ENCODE results near the gene F10.

Gene F10

DNA sequence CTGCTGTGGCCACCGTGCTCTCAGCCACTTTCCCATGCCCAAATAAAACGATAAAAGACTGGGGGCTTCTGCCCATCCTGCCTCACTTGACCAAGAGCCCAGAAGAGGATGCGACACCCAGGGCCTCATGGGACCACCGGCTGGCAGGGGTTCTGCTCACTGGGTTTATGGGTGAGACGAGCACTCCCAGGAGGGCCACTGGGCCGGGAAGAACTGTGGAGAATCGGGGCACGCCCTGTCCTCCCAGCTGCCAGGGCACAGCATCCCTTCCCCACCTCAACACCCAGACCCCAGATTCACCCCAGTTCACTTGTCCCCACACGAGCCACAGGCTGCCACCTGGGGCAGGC is 4.7 kb upstream of the F10 start:
- DNase-seq = no peak

DNA sequence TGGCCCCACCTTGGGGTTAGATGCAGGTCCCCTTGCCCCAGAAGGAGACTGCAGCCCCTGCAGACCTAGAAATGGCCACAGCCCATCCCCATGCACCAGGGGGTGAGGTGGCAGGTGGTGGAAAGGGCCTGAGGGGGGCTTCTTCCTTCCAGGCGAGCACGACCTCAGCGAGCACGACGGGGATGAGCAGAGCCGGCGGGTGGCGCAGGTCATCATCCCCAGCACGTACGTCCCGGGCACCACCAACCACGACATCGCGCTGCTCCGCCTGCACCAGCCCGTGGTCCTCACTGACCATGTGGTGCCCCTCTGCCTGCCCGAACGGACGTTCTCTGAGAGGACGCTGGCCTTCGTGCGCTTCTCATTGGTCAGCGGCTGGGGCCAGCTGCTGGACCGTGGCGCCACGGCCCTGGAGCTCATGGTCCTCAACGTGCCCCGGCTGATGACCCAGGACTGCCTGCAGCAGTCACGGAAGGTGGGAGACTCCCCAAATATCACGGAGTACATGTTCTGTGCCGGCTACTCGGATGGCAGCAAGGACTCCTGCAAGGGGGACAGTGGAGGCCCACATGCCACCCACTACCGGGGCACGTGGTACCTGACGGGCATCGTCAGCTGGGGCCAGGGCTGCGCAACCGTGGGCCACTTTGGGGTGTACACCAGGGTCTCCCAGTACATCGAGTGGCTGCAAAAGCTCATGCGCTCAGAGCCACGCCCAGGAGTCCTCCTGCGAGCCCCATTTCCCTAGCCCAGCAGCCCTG is 4.2 kb upstream of the F10 start:
- no peak for DNase-seq

DNA sequence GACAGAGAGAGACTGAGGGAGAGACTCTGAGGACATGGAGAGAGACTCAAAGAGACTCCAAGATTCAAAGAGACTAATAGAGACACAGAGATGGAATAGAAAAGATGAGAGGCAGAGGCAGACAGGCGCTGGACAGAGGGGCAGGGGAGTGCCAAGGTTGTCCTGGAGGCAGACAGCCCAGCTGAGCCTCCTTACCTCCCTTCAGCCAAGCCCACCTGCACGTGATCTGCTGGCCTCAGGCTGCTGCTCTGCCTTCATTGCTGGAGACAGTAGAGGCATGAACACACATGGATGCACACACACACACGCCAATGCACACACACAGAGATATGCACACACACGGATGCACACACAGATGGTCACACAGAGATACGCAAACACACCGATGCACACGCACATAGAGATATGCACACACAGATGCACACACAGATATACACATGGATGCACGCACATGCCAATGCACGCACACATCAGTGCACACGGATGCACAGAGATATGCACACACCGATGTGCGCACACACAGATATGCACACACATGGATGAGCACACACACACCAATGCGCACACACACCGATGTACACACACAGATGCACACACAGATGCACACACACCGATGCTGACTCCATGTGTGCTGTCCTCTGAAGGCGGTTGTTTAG is 3.3 kb upstream of the F10 start:
- DNase-seq = no peak

DNA sequence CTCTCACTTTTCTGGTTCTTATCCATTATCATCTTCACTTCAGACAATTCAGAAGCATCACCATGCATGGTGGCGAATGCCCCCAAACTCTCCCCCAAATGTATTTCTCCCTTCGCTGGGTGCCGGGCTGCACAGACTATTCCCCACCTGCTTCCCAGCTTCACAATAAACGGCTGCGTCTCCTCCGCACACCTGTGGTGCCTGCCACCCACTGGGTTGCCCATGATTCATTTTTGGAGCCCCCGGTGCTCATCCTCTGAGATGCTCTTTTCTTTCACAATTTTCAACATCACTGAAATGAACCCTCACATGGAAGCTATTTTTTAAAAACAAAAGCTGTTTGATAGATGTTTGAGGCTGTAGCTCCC is 2.8 kb upstream of the F10 start:
- no peak for DNase-seq

DNA sequence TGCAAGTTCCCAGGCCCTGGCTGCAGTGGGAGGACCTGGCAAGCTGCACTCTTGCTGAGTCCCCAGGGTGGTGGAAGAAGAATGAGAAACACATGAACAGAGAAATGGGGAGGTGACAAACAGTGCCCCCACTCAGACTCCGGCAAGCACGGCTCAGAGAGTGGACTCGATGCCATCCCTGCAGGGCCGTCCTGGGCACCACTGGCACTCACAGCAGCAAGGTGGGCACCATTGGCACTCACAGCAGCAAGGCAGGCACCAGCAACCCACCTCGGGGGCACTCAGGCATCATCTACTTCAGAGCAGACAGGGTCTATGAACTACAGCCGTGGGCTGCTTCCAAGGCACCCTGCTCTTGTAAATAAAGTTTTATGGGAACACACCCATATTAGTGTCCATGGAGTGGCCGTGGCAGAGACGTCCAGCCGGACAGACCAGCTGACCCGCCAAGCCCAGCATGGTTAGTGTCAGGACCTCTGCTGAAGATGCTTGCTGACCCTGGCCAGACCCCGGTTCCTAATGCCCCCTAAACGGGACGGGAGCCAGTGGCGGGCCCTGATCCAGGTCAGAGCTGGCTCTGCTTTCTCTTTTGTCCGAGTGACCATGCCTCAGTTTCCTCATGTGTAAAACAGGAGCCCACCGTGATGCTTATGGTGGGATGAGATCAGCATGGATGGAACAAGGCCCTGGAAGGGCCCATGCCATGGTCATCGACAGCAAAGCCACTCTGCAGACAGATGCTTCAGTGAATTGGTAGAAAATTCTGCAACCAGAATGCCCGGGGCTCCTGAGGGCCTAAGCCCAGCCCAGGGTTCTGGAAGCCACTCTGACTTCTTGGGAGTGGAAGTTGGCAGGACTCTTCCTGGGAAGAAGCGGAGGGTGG is 2.1 kb upstream of the F10 start:
- DNase-seq = no peak

DNA sequence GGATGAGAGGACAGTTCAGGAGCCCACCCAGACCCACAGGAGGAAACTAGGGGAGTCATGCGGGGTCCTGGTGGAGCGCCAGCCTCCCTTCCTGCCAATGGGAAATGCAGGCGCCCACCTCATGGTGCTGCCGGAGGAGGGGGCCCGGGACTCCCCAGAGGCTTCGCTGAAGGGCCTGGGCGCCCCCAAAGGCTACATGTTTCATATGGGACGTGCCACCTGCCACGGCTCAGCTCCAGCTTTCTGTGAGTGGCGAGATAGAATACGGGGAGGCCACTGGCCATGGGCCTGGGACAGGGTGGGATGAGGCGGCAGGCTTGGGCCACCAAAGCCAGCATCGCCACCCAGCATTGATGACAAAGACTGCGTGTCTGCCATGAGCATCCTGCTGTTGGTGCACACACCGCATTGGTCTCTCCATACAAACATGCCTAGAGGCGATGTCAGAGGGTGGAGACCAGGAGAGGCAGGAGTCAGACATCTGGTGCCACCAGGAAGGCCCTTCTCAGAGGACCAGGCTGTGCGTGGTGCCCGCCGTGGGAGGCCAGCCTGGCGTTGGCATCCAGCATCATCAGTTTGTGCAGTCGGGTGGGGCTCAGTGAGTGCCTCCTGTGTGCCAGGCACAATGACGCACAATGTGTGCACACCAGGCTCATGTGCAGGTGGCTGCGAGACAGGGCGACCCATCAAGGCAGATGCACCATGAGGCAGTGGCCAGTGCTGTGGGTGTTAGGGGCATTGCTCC is 1.2 kb upstream of the F10 start:
- DNase-seq = no peak

DNA sequence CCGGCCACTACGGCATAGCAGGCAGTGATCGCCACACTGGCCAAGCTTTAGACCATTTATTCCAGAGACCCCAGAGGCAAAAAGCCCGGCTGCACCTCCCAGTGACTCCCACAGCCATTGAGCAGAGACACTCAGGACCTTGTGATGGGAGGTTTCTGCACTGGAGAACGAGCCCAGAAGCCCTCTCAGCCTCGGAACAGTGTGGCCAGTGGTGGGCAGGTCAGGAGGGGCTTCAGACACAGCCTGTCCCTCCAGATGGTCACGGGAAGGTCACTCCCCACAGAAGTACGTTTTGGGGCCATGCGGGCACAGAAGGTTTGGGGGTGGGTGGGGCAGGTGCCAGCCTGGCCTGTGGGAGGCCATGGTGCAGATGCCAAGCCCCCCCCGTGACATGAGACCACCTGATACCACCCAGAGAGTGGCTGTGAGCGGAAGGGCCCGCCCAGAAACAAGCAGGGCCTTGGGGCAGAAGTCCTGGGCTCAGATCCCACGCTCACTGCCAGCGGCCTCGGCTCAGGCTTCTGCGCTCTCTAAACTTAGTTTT is 599 bp upstream of the F10 start:
- DNase-seq = no peak

DNA sequence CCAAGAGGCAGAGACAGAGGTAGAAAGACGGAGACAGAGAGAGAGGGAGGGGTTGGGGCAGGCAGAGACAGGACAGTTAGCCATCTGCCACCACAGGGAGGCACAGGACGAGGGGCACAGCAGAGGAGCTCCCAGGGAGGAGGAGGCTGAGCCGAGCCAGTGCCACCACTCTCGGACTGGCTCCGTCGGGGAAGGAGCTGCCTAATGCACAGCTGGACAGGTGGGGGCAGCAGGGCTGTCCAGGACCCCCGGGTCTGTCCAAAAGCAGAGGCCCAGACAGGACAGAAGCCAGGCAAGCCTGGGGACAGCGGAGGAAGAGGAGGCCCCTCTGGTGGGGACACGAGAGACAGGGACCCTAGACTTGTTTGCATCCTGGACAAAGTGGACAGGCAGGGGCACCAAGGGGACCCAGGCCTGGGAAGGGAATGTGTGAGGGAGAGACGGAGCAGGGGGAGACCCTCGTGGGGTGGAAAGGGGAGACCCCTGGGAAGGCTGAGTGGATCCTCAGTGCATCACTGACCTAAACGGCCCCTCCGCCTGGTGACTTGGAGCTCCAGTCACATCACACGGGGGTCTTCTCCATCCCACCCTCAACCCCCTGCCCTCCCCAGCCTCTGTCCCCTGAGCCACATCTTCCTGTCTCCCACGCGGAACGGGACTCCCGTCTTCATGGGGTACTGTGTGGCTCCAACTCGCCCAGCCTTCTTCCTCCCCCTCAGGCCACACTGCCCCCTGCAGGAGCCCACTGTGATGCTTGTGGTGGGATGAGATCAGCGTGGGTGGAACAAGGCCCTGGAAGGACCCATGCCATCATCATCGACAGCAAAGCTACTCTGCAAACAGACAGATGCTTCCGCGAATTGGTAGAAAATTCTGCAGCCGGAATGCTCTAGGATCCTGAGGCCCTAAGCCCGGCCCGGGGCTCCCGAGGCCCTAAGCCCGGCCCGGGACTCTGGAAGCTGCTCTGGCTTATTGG is 915 bp downstream of the F10 start:
- DNase-seq = no peak

DNA sequence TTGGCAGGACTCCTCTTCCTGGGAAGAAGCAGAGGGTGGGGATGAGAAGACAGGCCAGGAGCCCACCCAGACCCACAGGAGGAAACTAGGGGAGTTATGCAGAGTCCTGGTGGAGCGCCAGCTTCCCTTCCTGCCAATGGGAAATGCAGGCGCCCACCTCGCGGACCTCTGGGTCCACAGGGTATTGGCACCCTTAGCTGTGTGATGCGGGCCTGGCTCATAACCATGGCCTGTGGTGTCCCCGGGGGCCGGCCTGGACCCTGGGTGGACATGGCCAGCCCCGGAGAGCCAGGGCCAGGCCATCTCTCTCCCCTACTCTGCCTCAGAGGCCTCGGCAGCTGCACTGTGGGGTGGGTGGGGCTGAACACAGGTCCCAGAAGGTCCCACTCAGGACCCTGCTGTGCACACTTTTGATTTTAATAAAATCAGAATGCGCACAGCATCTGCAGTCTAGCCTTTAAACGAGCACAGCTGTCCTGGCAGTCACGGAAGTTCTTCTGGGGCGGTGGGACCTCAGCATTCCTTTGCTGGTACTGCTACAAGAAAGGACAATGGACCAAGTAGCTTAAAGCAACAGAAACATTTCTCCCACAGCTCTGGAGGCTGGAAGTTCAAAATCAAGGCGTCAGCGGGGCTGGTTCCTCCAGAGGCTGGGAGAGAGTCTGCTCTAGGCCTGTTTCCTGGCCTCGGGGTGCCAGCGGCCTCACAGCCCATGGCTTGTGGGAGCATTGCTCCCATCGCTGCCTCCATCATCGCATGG is 1.8 kb downstream of the F10 start:
- no peak for DNase-seq

DNA sequence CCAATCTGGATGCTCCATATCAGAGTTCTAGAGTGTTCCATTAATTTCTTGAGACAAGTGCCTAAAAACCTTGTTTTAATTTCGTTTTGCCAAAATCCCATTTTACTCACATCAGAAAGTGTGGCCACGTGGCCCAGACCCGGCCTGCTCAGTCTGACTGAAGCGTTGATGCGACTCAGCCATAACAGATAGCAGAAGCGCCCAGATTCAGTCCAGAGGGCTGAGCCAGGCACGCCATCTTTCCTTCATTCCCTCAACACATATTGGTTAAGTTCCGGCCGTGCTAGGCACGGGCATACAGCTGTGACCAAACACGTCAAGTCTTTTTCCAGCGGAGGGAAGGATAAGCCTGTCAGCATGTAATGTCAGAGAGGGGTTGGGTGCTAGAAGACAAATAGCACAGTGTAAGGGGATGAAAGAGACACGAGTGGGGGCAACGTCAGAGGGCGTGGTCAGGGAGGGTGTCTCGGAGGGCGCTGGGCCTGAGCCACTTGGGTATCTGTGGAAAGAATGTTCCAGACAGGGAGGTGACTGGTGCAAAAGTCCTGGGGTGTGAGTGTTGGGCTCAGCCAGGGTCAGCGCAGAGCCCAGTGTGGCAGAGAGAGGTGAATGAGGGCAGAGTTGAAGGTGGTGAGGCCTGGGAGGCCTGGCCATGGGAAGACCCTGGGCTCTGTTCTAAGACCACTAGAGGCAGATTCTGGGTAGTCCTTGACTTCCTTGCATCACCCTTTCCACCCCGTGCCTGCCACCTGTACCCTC is 3.1 kb downstream of the F10 start:
- DNase-seq = no peak

DNA sequence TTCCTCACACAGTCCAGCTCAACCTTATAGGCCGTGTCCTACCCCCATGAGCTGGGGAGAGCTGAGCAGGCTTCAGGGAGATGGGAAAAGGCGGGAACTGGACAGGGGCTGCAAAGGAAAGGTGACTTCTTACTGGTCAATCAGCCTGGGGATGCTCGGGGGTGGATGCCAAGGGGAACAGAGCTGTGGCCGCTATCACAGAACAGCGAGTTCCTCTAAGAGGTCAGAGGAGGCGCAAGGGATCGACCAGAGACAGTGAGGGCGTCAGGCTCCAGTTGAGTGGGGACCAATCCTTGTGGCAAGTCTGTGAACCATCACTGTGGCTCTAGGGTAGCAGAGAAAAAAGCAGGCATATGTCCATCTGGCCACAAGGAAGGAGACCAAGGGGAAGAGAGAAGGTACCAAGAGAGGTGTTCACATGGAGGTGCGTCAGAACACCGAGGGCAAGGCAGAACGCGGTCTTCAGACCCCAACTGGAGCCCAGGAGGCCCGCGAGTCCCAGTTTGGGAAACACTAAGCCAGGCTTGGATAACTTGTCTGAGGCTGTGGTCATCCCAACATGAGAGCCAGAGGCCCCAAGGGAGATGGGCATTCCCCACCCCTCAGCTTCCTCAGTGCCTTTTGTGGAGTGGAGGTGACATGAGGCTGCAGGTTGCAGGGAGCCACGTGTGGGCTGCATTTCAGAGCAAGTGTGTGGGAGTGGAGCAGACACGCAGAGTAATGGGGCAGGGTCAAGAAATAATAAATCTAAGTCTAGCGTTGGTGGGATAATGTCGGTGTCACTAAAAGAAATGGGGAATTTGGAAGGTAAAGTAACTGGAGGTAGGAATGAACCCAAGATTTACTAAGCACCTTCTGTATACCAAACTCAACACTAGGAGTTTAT is 3.9 kb downstream of the F10 start:
- no peak for DNase-seq

DNA sequence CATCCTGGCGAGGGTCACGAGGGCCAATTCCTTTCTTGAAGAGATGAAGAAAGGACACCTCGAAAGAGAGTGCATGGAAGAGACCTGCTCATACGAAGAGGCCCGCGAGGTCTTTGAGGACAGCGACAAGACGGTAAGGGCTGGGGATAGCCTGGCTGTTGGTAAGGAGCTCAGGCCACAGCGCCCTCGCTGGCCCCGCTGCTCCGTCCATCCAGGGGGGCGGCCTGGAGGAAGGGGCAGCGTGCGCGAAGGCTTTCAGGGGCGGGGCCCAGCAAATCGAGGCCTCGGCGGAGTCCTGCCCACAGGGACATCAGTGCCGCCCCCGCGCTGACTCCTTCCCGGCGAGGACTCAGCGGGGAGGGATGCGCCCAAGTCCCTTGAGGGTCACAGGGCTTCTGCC is 6.9 kb downstream of the F10 start:
- no peak for DNase-seq

DNA sequence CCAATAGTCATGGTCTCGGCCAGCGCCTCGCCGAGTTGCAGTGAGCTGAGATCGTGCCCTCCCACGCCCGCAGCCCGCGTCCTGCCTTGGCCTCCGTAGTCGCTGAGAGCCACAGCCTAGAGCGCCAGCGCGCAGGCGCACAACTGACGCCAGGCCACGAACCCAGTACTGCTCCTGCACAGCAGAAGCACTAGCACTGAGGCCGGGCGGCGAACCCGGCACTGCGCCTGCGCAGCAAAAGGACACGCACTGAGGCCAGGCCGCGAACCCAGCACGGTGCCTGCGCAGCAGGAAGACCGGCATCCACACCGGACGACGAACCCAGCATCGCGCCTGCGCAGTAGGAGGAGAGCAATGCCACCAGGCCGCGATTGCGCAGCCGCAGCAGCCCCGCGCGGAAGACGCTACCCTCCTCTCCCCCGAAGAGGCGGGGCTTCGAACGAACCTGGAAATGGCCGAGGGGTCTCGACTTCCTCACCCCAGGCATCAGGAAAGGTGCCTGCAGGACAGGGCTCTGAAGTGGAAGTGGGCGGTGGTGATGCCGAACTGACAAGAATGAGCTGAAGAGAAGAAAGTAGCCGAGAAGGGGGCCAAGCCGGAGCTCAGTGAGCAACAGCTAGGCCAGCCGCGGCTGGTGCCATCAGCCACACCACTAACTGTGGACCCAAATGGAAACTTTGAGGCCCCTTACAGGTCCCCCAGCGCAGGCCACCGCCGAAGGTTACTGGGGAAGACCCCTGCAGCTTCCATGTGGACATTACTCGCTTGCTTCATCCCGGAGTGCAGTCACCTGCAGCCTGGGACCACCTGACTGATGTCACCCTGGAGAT is 7.5 kb downstream of the F10 start:
- no peak for DNase-seq

DNA sequence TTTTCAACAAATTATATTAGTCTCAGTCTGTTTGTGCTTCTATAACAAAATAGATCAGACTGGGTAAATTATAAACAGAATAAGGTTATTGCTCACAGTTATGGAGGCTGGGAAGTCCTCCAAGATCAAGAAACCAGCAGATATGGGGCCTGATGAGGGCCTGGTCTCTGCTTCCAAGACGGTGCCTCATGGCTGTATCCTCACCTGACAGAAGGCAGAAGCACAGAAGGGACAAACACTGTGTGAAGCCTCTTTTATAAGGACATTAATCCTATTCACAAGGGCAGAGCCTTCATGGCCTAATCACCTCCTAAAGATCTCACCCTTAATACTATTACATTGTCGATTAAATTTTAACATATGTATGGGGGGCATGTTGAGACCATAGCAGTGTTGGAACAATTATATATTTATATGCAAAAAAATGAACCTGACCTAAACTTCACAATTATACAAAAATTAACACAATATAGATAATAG is 12.7 kb downstream of the F10 start:
- no peak for DNase-seq

DNA sequence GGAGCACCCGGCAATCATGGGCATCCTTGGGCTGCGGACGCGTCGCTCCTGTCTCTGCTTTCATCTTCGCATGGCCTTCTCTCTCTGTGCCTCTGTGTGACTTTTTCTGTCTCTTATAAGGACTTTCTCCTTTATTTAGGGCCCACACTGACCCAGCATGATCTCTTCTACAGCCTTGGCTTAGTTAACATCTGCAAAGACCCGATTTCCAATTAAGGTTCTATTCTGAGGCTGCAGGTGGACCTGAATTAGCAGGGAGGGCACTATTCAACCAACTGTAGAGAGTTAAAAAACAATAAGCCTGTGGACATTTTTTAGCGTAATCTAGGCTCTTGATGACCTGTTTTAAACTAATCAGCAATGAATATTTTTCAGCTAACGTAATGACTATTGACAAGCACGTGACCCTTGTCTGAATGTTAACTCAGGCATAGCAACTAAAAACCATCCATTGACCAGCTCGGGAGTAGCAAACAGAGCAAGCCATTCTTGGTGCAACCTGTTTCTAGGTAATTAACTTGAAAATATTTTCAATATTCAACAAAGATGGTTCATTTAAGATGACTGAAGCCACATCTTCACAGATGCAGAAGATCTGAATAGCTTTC is 15.2 kb downstream of the F10 start:
- DNase-seq = no peak

DNA sequence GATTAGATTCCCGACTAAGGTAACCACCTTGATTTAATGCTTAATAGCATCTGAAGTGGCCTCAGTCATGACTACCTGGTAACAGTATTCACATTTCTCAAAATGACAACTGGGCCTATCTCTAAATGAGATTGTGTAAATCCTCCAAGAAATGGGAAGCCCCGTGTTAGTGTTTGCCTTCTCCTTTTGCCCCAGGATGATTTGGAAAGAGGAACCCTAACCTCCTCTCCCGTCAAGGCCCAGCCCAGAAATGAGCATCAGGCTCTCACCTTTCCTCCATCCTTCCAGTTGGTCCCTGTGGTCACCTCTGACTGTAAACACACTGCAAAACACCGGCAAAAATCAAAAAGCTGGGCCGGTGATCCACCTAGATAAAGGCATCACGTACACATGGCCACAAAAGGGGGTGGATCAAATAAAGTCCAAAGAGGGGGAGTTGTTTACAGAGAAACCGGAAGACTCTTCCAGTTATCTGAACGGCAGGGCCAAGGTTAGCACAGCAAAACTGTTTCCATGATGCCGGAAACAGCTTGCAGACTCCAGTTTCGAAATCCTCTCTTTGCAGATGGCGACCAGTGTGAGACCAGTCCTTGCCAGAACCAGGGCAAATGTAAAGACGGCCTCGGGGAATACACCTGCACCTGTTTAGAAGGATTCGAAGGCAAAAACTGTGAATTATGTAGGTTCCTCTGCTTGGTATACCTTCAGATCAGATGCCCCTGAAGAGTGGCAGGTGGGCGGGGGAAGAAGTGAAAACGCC is 16.4 kb downstream of the F10 start:
- DNase-seq = no peak

DNA sequence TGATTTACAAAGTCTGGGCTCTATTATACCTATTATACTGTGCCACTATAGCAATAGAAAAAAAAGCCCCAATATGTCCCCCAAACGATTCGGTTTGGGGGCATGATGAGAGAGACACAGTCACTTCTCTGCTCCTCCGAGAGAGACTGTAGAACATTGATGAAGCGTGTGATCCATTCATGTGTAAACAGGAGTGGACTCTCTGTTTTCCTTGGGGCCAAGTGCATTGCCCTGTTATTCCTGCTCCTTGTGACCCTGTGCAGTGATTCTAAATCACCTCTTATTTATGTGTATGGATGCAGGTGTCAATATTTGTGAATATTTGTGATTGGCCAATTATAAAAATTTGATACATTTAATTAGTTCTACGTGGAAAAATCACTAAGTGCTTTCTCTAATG is 17.0 kb downstream of the F10 start:
- no peak for DNase-seq

Measured in stimulated activated CD4-positive, alpha-beta T cell treated with anti-CD3 and anti-CD28 coated beads, Interleukin-2, amount 100 ng/mL, for 48 hours (primary cell).